GM08714 (cell line): ENCODE data around the gene F13A1.

Source experiments
- H3K4me3 ChIP-seq: fragments of 200-500 bp; sonication (Bioruptor generic); 2 replicates; pipeline ENCODE4 v1.5.1; 2014; ENCODE audit warnings: mild to moderate bottlenecking, low read length, inconsistent platforms
- ZNF274 ChIP-seq: IDR thresholded peaks from 2 replicates; pipeline ENCODE4 v1.6.1; 2012; ENCODE audit warnings: mild to moderate bottlenecking, low read depth, low read length

The F13A1 gene

DNA sequence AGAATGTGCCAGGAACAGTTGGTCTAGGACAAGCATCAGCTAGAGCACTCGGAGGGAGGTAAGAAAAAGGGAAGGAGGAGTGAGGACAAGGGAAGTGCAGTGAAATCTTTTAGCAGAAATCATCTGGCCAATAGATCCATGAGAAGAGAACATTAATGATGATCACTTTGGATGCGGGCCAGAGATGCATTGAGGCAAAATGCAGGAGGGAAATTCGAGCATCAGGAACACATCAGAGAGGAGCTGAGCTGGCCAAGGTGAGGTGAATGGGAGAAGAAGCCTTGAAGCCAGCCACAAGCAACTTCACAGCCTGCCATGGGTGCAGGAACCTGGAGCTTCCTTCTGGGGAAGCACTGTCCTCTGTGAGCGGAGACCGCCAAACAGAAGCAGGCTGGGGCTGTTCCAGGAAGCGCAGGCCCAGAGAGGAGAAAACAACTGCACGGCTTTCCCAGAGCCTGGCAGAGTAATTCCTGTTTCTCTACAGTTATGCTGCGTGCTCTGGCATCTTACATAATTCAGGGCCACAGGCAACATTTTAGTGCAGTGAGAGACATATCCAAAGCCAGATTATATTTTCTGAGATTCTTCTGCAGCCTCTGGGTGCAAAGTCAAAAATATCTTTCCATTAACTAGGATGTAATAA, 143.8 kb downstream of the F13A1 start:
- no peak for TF ChIP-seq ZNF274
- H3K4me3 ChIP-seq = no peak overlapping the region

DNA sequence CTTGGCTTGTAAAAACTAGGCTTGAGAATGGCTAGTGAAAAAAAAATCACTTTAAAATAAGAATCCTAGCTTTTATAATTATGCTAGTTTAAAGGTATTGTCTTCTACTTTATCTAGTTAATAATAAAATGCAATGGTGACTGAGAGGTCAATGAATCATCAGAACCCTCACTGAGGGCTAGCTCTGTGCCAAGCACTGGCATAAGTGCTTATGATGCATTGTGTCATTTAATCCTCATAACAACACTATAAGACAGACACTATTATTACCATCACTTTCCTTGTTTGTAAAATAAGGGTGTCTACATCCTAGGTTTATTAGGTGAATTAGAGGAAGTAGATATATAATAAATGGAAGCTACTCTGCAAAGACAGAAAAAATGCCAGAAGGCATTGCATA, 144.3 kb downstream of the F13A1 start:
- no peak overlapping the region for H3K4me3 ChIP-seq
- no peak for TF ChIP-seq ZNF274

DNA sequence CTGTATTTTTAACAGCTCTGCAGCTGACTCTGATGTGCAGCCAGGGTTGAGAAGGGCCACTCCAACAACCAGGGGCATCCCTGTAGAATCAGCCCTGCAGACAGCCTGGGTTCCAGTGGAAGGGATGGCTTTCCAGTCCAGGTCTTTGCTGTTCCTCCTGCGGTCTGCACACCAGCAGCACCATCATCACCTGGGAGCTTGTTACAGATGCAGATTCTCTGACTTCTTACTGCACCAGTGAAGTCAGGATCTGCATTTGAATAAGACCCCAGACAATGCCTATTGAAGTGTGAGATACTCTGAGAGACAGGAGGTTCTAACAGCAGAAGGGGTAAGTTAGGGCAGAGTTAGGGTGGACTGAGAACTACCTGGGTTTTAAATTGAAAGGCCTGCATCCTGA, 151.3 kb downstream of the F13A1 start:
- TF ChIP-seq ZNF274 = no peak
- no peak overlapping the region for H3K4me3 ChIP-seq

DNA sequence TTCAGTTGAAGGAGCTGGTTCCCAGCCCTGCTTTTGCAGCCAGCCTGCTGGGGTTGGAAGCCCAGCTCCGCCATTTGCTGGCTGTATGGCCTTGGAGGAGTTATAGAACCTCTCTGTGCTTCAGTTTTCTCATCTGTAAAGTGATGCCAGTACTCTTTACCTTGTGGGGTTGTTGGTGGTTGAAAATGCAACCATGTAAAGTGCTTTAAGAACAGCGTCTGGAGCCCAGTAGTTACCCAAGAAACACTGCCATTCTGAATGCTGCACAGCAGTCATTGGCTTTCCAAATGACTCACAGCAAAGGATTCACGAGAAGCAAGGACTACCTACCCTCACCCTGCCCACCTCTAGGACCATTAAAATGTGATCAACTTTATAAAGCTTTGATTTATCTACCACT, 154.4 kb downstream of the F13A1 start:
- no peak overlapping the region for H3K4me3 ChIP-seq
- no peak for TF ChIP-seq ZNF274

DNA sequence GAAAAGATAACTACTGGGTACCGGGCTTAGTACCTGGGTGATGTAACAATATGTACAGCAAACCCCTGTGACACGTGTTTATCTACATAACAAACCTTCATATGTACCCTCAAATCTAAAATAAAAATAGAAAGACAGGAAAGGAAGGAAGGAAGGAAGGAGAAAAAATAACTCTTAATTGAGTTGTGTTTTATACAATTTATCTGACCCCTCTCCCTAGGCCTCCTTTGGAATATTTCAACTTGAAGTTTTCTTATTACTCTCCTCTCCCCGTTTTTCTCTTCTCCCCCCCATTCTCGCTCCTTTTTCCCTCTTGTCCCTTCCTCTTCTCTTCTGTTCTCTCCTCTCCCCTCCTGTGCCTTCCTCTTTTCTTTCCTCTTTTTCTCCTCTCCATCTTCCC, 156.1 kb downstream of the F13A1 start:
- H3K4me3 ChIP-seq = no peak overlapping the region
- no peak for TF ChIP-seq ZNF274

DNA sequence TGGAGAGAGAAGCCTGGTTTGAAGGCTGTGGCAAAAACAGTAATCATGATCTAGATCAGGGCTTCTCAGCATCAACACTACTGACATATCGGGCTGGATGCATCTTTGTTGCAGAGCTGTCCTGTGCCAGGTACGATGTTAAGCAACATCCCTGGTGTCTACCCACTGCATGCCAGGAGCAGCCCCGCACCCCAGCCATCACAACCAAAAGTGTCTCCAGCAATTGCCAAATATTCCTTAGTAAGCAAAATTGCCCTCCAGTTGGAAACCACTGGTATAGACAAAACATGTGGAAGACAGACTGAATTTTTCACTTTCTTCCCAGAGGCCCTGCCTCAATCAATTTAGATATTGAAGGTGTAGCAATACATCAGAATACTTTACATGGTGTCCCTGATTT, 166.1 kb downstream of the F13A1 start:
- no peak overlapping the region for H3K4me3 ChIP-seq
- TF ChIP-seq ZNF274 = no peak

DNA sequence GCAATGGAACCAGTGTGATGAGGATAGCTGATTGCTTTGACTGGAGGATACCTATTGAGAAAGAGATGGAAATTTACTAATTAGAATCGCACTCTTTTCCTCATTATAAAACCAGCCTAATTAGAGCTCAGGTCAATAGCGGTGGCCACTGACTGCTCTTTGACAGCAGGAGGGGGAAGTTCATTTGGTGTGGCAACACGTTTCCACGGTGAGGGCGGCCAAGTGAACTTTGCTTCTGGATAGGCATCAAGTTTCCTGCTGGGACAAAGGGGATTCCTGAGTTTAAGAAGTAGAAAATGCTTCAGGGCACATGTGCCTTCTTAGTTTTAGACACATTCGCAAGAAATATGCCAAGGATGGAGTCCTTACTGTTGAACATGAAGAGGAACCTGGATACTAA, 168.4 kb downstream of the F13A1 start:
- no peak overlapping the region for H3K4me3 ChIP-seq
- TF ChIP-seq ZNF274 = no peak

DNA sequence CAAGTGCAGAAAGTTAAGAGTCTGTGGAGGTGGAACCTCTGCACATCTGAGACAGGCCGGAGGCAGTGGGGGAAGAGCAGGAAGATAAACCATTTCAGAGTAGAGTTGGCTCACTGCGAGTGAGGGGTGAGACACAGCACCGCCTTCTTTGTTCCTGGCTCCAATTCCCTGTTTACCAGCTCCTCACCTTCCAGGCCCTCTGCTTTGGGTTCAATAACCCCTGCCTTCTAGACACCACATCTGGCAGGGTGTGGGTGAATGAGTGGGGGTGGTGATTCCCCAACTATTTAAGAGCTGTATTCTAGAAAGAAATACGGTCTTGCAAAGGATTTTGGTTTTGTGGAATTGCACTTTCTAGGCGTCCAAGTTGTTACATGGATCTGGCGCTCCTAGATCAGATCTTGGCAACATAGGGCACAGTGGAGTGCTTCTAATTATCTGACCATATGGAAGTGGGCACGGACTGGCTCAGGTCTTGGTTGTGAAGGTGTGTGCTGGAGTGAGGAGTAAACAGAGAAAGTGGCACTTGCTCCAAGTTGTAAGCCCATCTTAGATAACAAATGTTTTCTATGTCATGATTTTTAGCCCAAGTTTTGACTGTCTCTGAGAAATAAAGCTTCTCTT, 172.2 kb downstream of the F13A1 start:
- no peak for TF ChIP-seq ZNF274
- no peak overlapping the region for H3K4me3 ChIP-seq

DNA sequence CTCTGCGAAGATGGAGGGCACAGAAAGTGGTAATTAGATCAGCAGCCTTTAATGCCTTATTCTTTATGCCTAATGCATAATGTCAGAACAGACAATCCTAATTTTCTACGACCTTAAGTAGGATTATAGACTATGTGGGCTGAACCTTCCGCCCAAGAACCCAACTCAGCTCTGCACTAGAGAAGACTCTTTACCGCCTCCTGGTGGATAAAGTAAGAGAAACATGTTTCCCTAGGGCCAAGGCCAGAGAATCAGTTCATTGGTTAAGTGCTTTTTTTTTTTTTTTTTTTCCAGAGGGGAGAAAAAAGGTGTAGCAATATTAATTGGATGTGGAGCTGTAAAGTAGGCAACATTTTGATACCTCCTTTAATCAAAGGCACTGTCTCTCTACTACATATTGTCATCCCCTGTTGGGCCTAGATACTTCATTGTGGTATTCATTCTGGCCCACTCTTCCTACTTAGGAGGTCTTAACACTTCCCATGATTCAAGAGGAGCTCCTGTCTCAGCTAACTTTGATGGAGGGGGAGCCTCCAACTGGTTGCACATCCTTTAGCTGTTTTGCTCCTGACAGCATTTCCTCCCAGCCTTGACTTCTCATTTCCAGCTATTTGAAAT, 188.9 kb downstream of the F13A1 start:
- no peak for TF ChIP-seq ZNF274
- H3K4me3 ChIP-seq = no peak overlapping the region

DNA sequence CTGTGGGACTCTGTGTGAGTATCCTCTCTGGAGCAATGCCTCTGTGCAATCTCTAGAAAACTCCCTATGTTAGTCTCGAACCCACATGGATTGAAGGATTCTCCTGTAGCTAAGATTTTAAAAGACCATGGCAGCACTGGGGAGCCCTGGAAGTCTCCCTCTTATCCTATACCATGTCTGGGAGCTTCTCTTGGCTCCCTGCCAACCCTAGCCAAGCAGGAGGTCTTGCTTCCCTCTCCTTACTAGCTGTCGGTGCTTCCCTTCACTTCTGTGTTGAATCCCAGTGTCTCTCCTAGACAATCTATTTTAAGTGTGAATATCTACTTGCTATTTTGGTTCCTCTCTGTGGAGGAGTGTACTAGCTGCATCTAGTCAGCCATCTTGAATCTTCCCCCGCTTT, 195.0 kb downstream of the F13A1 start:
- no peak overlapping the region for H3K4me3 ChIP-seq
- TF ChIP-seq ZNF274 = no peak

DNA sequence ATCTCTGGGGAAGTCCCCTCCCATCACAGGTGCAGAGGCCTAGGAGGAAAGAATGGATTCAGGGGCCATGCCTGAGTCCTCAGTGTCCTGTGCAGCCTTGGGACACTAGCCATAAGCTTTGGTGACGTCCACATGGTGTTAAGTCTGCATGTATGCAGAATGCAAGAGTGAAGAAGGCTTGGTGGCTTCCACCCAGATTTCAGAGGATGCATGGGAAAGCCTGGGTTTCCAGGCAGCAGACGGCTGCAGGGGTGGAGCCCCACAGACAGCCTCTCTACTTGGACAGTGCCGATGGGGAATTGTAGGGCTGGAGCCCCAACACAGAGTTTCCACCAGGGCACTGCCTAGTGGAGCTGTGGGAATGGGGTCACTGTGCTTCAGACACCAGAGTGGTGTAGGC, 196.7 kb downstream of the F13A1 start:
- H3K4me3 ChIP-seq = no peak overlapping the region
- no peak for TF ChIP-seq ZNF274

DNA sequence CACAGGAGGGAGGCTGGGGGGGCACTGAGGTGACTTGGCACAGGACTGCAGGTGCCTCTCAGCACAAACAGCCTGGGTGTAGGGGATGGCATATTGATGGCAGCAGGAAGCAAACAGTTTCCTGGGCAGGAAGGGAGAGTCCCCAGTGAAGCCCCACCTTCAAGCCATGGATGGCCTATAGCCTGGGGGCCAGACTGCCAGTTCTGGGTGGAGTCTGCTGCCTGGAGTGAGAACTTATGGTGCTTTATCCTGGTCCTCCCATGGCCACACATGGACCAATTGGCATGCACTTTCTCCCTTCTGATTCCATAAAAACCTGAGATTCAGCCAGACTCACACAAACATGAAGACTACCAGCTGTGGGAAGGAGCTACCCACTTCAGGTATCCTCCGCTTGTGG, 198.5 kb downstream of the F13A1 start:
- no peak overlapping the region for H3K4me3 ChIP-seq
- TF ChIP-seq ZNF274 = no peak

DNA sequence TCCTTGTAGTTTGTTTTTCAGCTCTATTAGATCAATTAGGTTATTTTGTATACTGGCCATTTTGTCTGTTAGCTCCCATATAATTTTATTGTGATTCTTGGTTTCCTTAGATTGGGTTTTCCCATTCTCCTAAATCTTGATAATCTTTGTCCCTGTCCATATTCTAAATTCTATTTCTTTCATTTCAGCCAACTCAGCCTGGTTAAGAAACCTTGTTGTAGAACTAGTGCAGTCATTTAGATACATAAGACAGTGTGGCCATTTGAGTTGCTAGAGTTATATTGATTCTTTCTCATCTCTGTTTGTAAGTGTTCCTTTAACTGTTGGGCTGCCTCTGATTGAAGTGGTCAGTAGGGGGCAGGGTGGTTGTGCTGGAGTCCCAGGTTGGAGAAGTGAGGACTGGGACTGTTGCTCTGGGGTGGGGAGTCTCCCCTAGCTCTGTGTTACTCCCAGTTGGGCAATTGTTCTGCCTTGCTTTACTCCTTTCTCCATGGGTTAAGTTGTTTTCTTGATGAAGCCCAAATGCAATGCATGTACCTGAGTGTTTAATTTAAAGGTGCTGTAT, 214.9 kb downstream of the F13A1 start:
- no peak for TF ChIP-seq ZNF274
- no peak overlapping the region for H3K4me3 ChIP-seq
